Neural progenitor cell (in vitro differentiated cells): Measurements from ENCODE around the gene GTF3C6. TPM values are rescaled to one million over a fixed set of nuclear protein-coding genes. Genes with fewer than 3 reads are reported as not detected.

ENCODE experiments used
- DNase-seq: peaks from one replicate; pipeline ENCODE4 v3.0.0-alpha.2; 2016; ENCODE audit warnings: low spot score
- H2AFZ ChIP-seq: fragments of 200-600 bp; sonication (generic); replicated peaks from 2 replicates; pipeline ENCODE4 v1.6.1; 2016; ENCODE audit warnings: antibody characterized with exemption
- H3F3A ChIP-seq: fragments of 200-600 bp; sonication (generic); 2 replicates; pipeline ENCODE4 v1.6.1; 2016; ENCODE audit warnings: antibody characterized with exemption, low read depth
- H3K27ac ChIP-seq: fragments of 200-600 bp; sonication (generic); 2 replicates; pipeline ENCODE4 v1.5.1; 2016; ENCODE audit warnings: mild to moderate bottlenecking
- H3K27me3 ChIP-seq: fragments of 200-600 bp; sonication (generic); 2 replicates; pipeline ENCODE4 v1.6.1; 2016; ENCODE audit warnings: mild to moderate bottlenecking, moderate library complexity
- H3K36me3 ChIP-seq: fragments of 200-600 bp; sonication (generic); 2 replicates; pipeline ENCODE4 v1.5.1; 2016
- H3K4me1 ChIP-seq: fragments of 200-600 bp; sonication (generic); 2 replicates; pipeline ENCODE4 v1.6.1; 2016; ENCODE audit warnings: mixed run types
- H3K4me2 ChIP-seq: fragments of 200-600 bp; sonication (generic); 2 replicates; pipeline ENCODE4 v1.6.1; 2016
- H3K4me3 ChIP-seq: fragments of 200-600 bp; sonication (generic); 2 replicates; pipeline ENCODE4 v1.5.1; 2016
- H3K79me2 ChIP-seq: fragments of 200-600 bp; sonication (generic); 2 replicates; pipeline ENCODE4 v1.6.1; 2016; ENCODE audit warnings: low read depth
- H3K9ac ChIP-seq: fragments of 200-600 bp; sonication (generic); 2 replicates; pipeline ENCODE4 v1.6.1; 2016
- H3K9me3 ChIP-seq: fragments of 200-600 bp; sonication (generic); 2 replicates; pipeline ENCODE4 v1.5.1; 2016; ENCODE audit warnings: low read depth
- H4K20me1 ChIP-seq: fragments of 200-600 bp; sonication (generic); 2 replicates; pipeline ENCODE4 v1.6.1; 2016; ENCODE audit warnings: low read depth
- H3K27ac Mint-ChIP-seq: 3 replicates; pipeline ENCODE4 v1.8.0; 2021; ENCODE audit warnings: mixed read lengths
- H3K27me3 Mint-ChIP-seq: 2 replicates; pipeline ENCODE4 v1.8.0; 2022; ENCODE audit warnings: low read depth, mild to moderate bottlenecking, inconsistent platforms, moderate library complexity, mixed read lengths; ENCODE audit not compliant: insufficient read depth
- H3K36me3 Mint-ChIP-seq: 3 replicates; pipeline ENCODE4 v1.8.0; 2021; ENCODE audit warnings: mixed read lengths
- H3K4me1 Mint-ChIP-seq: 3 replicates; pipeline ENCODE4 v1.8.0; 2021; ENCODE audit warnings: mixed read lengths
- H3K4me3 Mint-ChIP-seq: 3 replicates; pipeline ENCODE4 v1.8.0; 2021; ENCODE audit warnings: mild to moderate bottlenecking, moderate library complexity, mixed read lengths
- H3K9me3 Mint-ChIP-seq: 3 replicates; pipeline ENCODE4 v1.8.0; 2020; ENCODE audit warnings: mixed read lengths
- CTCF ChIP-seq: fragments of 200-600 bp; sonication (generic); IDR thresholded peaks from 2 replicates; pipeline ENCODE4 v1.5.1; 2017; ENCODE audit warnings: antibody characterized with exemption, mild to moderate bottlenecking
- EZH2 ChIP-seq: fragments of 200-600 bp; sonication (generic); IDR thresholded peaks from 2 replicates; pipeline ENCODE4 v1.6.1; 2017; ENCODE audit warnings: antibody characterized with exemption, mild to moderate bottlenecking, moderate library complexity
- EZH2phosphoT487 ChIP-seq: fragments of 200-600 bp; sonication (generic); IDR thresholded peaks from 2 replicates; pipeline ENCODE4 v1.6.1; 2017; ENCODE audit warnings: antibody characterized with exemption
- total RNA-seq: library from RNA; depleted of rRNA; stranded (reverse); fragments of >200 nt; gene quantifications from 2 replicates; pipeline ENCODE4 v1.2.3, GENCODE V29; 2015; ENCODE audit warnings: low replicate concordance

GTF3C6 gene
- total RNA-seq, 1 donor from 2014 or later = 105 TPM

GRCh38 chr6:110990840-110991576 is 32.5 kb downstream of the GTF3C6 start:
- Mint-ChIP-seq H3K9me3 (no peaks in the 10 kb centered on the region), H3K27ac (no peak overlapping the region), H3K4me3 (no peak overlapping the region), H3K36me3 (peaks cover 12% of the 10 kb centered on the region), H3K27me3 (no peaks in the 10 kb centered on the region), H3K4me1 (no peaks in the 10 kb centered on the region)
- Histone ChIP-seq H3K4me2 (no peak overlapping the region), H3K27ac (no peak overlapping the region), H3K9me3 (no peaks in the 10 kb centered on the region), H4K20me1 (no peaks in the 10 kb centered on the region), H3K36me3 (peaks cover 3% of the 10 kb centered on the region), H3K4me1 (no peaks in the 10 kb centered on the region), H3F3A (no peaks in the 10 kb centered on the region), H3K27me3 (no peaks in the 10 kb centered on the region), H3K9ac (no peak overlapping the region), H3K79me2 (peaks cover 14% of the 10 kb centered on the region), H3K4me3 (no peak overlapping the region), H2AFZ (no peak overlapping the region)
- peak; percentile 11 for TF ChIP-seq CTCF
- no peak for TF ChIP-seq EZH2
- no peak for DNase-seq

GRCh38 chr6:110996691-110997090 is 38.2 kb downstream of the GTF3C6 start:
- Mint-ChIP-seq H3K36me3 (peaks cover 5% of the 10 kb centered on the region), H3K4me3 (no peak overlapping the region), H3K4me1 (no peaks in the 10 kb centered on the region), H3K27me3 (peaks cover 2% of the 10 kb centered on the region), H3K9me3 (no peaks in the 10 kb centered on the region), H3K27ac (no peak overlapping the region)
- no peak overlapping the region for H3K9ac ChIP-seq
- peaks cover 14% of the 10 kb centered on the region for H3K79me2 ChIP-seq
- H4K20me1 ChIP-seq = no peaks in the 10 kb centered on the region
- no peak overlapping the region for H3K27ac ChIP-seq
- H3K27me3 ChIP-seq = no peaks in the 10 kb centered on the region
- DNase-seq = no peak
- H3K36me3 ChIP-seq = peaks cover 3% of the 10 kb centered on the region
- no peaks in the 10 kb centered on the region for H3K4me1 ChIP-seq
- H2AFZ ChIP-seq = no peak overlapping the region
- H3K4me3 ChIP-seq = no peak overlapping the region
- TF ChIP-seq CTCF = no peak
- no peak for TF ChIP-seq EZH2phosphoT487
- no peak for TF ChIP-seq EZH2
- no peaks in the 10 kb centered on the region for H3F3A ChIP-seq
- no peak overlapping the region for H3K4me2 ChIP-seq
- H3K9me3 ChIP-seq = no peaks in the 10 kb centered on the region

- H3K36me3 Mint-ChIP-seq = peaks cover 11% of the 10 kb centered on the region
- Histone ChIP-seq H3K9me3 (no peaks in the 10 kb centered on the region), H4K20me1 (no peaks in the 10 kb centered on the region), H3K79me2 (no peaks in the 10 kb centered on the region), H3K36me3 (no peaks in the 10 kb centered on the region), H3K27me3 (no peaks in the 10 kb centered on the region), H3F3A (no peaks in the 10 kb centered on the region), H3K4me3 (no peak overlapping the region), H3K4me1 (no peaks in the 10 kb centered on the region), H3K9ac (no peak overlapping the region), H3K27ac (no peak overlapping the region), H2AFZ (no peak overlapping the region), H3K4me2 (no peak overlapping the region)
- no peak overlapping the region for H3K4me3 Mint-ChIP-seq
- H3K27me3 Mint-ChIP-seq = peaks cover 2% of the 10 kb centered on the region
- H3K27ac Mint-ChIP-seq = no peak overlapping the region
- H3K4me1 Mint-ChIP-seq = no peaks in the 10 kb centered on the region
- TF ChIP-seq EZH2 (no peak), EZH2phosphoT487 (no peak), CTCF (peak; percentile 60)
- peak; percentile 16 for DNase-seq
- no peaks in the 10 kb centered on the region for H3K9me3 Mint-ChIP-seq
Observed at GRCh38 chr6:110999634-111000270, 41.2 kb downstream of the GTF3C6 start.
